Thoracic aorta (tissue), 2 donors: ENCODE measurements around the gene DCLK2. TPM values are rescaled to one million over a fixed set of nuclear protein-coding genes. Genes with fewer than 3 reads are reported as not detected.

Experiments
- ATAC-seq: fragments of 150-250 bp; one replicate; pipeline ENCODE4 v1.8.0; 2017; ENCODE audit warnings: low read depth; ENCODE audit not compliant: insufficient number of reproducible peaks, low FRiP score
- DNase-seq: peaks from one replicate; pipeline ENCODE4 v3.0.0-alpha.2; 2020; ENCODE audit warnings: low spot score
- H3K27ac ChIP-seq, 2 donors: fragments of 200-600 bp; sonication (generic); 1 replicate in 1 of 2; 2 replicates in 1 of 2; pipeline ENCODE4 v1.5.1; 2016; ENCODE audit warnings: mild to moderate bottlenecking in 2 of 2, moderate library complexity in 2 of 2
- H3K27me3 ChIP-seq: fragments of 200-600 bp; sonication (generic); replicated peaks from 2 replicates; pipeline ENCODE4 v1.6.0; 2016; ENCODE audit warnings: mild to moderate bottlenecking; ENCODE audit not compliant: insufficient read depth
- H3K36me3 ChIP-seq: fragments of 200-600 bp; sonication (generic); one replicate; pipeline ENCODE4 v1.5.1; 2016
- H3K4me1 ChIP-seq, 2 donors: fragments of 200-600 bp; sonication (generic); 1 replicate in 1 of 2; 2 replicates in 1 of 2; pipeline versions ENCODE4 v1.5.1 to v1.6.0; 2016; ENCODE audit warnings: low read depth in 2 of 2, mild to moderate bottlenecking in 1 of 2; ENCODE audit not compliant: control insufficient read depth in 1 of 2
- H3K4me3 ChIP-seq: fragments of 200-600 bp; sonication (generic); 2 replicates; pipeline ENCODE4 v1.5.1; 2016; ENCODE audit warnings: mild to moderate bottlenecking
- H3K9me3 ChIP-seq: fragments of 200-600 bp; sonication (generic); 2 replicates; pipeline ENCODE4 v1.5.1; 2016
- CTCF ChIP-seq: fragments of 200-600 bp; sonication (generic); IDR thresholded peaks from one replicate; pipeline ENCODE4 v1.5.1; 2019; ENCODE audit warnings: antibody characterized with exemption
- total RNA-seq, 2 donors: library from RNA; depleted of rRNA; stranded (reverse); fragments of >200 nt; gene quantifications; one replicate each; pipeline versions ENCODE4 v1.1.0 to v1.2.3, GENCODE V29; 2016

The DCLK2 gene
- total RNA-seq, 2 donors from 2014 or later = 18.3 to 32.2 TPM

DNA sequence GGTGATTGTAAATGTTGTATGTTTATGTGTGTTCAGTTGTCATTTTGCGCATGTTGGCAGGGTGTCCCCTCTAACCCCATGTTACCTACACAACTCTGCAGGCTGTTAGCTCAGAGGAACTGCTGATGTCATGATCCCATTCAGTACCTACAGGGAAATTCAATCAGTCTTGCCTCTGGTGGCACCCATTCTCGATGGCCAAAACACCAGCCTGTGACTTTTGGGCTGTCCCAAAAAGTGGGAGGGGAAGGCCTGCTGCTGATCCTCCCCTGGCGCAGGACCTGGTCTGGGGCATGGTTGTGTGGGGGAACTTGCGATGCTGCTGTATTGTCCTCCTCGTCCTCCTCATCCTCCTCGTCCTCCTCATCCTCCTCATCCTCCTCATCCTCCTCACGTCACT, 174.5 kb downstream of the DCLK2 start:
- no peak for ATAC-seq
- no peaks in the 10 kb centered on the region for H3K27me3 ChIP-seq
- no peak for DNase-seq
- no peak overlapping the region for H3K4me3 ChIP-seq
- H3K36me3 ChIP-seq = peaks cover 12% of the 10 kb centered on the region
- H3K9me3 ChIP-seq = no peaks in the 10 kb centered on the region
- H3K27ac ChIP-seq = no peak overlapping the region
- H3K4me1 ChIP-seq = no peaks in the 10 kb centered on the region
- no peak for TF ChIP-seq CTCF

- no peak for TF ChIP-seq CTCF
- Histone ChIP-seq H3K36me3 (peaks cover 6% of the 10 kb centered on the region), H3K9me3 (no peaks in the 10 kb centered on the region), H3K4me3 (no peak overlapping the region), H3K27ac (no peak overlapping the region), H3K4me1 (no peaks in the 10 kb centered on the region), H3K27me3 (no peaks in the 10 kb centered on the region)
- ATAC-seq = no peak
- no peak for DNase-seq
These were observed 175.2 kb downstream of the DCLK2 start for GRCh38 chr4:150253416-150253815.

GRCh38 chr4:150253965-150254630, 175.9 kb downstream of the DCLK2 start:
- H3K36me3 ChIP-seq = peaks cover 4% of the 10 kb centered on the region

DNA sequence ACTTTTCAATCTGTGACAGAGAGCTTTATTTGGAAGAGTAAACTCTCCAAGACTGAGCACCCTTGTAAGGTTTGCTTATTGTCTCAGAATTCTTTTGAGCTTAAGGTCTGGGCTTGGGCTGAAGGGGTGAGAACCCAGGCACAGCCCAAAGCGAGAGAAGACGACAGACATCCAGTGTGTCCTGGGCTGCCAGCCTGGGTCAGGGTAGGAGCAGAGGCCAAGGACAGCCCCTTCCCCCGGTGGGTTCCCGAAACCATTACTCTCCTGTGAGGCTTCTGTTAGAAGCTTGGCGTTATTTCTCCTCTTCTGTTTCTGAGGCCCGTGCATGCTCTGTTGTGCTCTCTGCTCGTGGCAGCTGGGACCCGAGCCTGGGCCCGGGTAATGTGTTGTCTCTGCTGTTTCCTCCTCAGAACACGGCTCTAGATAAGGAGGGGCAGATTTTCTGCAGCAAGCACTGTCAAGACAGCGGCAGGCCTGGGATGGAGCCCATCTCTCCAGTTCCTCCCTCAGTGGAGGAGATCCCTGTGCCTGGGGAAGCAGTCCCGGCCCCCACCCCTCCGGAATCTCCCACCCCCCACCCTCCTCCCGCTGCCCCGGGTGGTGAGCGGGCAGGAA, 177.5 kb downstream of the DCLK2 start:
- ATAC-seq (no peak), DNase-seq (no peak)
- peaks cover 6% of the 10 kb centered on the region for H3K36me3 ChIP-seq
- no peaks in the 10 kb centered on the region for H3K4me1 ChIP-seq
- no peak for TF ChIP-seq CTCF
- no peaks in the 10 kb centered on the region for H3K27me3 ChIP-seq
- H3K4me3 ChIP-seq = no peak overlapping the region
- H3K9me3 ChIP-seq = no peaks in the 10 kb centered on the region
- no peak overlapping the region for H3K27ac ChIP-seq

More at GRCh38 chr4:150253965-150254630, 175.9 kb downstream of the DCLK2 start:
- Histone ChIP-seq H3K4me1 (no peaks in the 10 kb centered on the region), H3K27ac (no peak overlapping the region), H3K27me3 (no peaks in the 10 kb centered on the region), H3K4me3 (no peak overlapping the region), H3K9me3 (no peaks in the 10 kb centered on the region)
- ATAC-seq (no peak), DNase-seq (no peak)
- TF ChIP-seq CTCF = no peak

DNA sequence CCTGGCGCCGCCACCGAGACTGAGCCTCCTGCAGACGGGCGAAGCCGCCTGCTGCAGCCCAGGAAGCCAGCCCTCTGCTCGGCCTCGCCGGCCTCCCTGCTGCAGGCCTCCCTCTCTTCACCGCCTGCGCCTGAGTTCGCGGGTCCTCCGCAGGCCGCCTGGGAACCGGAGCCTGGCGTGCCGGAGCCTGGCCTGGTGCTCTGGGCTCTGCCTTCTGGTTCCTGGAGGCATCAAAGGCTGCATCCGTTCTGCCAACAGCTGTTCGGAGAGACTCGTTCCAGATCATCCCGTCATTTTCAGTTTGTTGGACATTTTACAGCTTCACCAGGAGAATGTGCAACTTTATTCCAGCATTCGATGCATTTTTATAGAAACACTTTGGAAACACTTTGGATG, 178.0 kb downstream of the DCLK2 start:
- DNase-seq (no peak), ATAC-seq (no peak)
- Histone ChIP-seq H3K4me1 (peaks cover 0 to 3% of the 10 kb centered on the region in 2 donors), H3K36me3 (peaks cover 6% of the 10 kb centered on the region), H3K27me3 (no peaks in the 10 kb centered on the region), H3K9me3 (no peaks in the 10 kb centered on the region), H3K27ac (no peak overlapping the region), H3K4me3 (no peak overlapping the region)
- TF ChIP-seq CTCF = no peak
